NCI-H1417 (cell line): ENCODE data around the gene MRPS6.

Experiments
- DNase-seq, 3 experiments: peaks; one replicate each; lab custom pipeline; 2025; lab: John Stamatoyannopoulos, UW

Gene MRPS6

GRCh38 chr21:34100337-34100736 lies 27.0 kb downstream of the MRPS6 start:
- no peak for DNase-seq

DNA sequence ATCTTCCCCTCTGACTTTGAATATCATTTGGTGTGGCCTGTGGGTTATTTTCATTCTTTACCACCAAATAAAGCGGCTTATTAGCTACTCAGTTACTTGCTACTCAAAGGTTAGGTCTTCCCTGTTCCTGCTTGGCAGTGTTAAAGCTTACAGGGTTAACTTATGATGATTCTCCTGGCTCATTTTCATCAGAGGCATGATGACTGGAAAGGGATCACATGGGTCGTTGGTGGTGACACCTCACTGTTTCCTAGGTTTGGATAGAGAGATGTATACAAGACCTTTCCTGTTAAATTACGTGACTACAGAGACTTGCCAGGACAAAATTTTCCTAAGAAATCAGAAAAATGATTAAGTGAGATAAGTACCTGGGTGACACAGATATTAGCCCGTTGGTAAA lies 27.4 kb downstream of the MRPS6 start:
- DNase-seq = no peak

DNA sequence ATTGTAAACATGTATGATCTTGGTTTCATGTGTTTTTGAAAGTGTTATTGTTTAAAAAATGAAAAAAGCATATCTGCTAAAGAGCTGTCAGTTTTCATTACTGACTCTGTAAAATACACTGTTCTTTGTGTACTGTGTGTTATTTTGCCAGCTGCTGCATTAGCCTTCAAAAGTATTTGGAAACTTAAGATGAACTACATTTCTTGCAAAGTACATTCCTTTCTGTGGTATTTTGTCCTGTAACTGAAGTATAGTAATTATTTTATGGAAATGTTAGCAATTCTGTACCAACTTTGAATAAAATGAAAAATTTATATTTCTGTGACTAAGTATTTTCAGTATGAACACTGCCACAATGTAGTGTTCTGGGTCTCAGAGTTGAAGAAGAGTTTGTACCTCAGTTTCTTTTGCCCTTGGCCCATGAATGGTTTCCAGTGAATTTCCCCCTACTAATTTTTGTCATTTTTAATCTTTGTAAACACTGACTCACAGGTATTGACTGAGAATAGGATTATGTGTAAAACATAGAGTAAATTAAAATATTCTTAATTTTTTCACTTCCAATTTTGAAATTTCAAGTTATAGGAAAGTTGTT lies 32.7 kb downstream of the MRPS6 start:
- DNase-seq = no peak

GRCh38 chr21:34107606-34108005 lies 34.2 kb downstream of the MRPS6 start:
- no peak for DNase-seq

- no peak for DNase-seq
Measured at GRCh38 chr21:34109075-34109474, 35.7 kb downstream of the MRPS6 start.

- no peak for DNase-seq
Measured at GRCh38 chr21:34110594-34111202, 37.3 kb downstream of the MRPS6 start.

DNA sequence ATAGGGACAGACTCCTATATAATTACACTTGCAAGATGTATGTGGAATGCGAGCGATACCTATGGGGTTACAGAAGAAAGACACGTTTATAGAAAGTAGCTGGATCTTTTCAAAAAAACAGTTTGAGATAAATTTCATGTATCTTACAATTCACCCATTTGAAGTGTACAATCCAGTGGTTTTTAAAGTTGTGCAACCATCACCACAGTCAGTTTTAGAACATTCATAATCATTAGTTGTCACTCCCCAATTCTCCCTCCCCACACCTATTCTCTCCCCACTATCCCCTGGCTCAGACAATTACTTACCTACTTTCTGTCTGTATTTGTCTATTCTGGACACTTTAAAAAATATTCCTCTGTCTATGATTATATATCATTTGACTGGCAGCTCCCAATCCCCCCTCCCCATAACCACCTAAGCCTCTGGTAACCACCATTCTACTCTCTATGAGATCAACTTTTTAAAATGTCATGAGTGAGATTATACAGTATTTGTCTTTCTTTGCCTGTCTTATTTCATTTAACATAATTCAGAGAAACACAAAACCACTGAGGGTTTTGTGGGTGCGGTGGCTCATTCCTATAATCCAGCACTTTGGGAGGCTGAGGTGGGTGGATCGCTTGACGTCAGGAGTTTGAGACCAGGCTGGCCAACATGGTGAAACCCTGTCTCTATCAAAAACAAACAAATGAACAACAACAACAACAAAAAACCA lies 39.1 kb downstream of the MRPS6 start:
- no peak for DNase-seq

DNA sequence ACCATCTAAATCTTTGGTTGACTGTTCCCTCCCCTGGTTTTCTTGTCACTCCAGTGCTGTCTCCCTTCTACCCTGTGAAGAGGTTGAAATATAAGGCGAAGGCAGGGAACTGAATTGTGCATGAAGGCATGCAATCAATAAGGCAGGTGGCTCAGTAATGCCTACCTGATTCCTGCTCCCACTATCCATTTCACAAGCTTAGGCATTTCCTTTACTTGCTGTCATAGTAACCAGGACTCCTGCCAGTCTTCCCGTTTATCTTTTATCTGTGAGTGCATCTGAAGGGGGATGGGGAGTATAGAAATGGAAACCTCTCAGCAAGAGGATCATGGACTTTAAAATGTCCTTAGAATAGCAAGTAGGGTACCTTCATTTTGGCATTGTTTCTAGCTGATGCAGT lies 40.5 kb downstream of the MRPS6 start:
- peak in 2 of 3 experiments; percentile 37 to 44 for DNase-seq

- DNase-seq = no peak
Measured at GRCh38 chr21:34115160-34115559, 41.8 kb downstream of the MRPS6 start.

DNA sequence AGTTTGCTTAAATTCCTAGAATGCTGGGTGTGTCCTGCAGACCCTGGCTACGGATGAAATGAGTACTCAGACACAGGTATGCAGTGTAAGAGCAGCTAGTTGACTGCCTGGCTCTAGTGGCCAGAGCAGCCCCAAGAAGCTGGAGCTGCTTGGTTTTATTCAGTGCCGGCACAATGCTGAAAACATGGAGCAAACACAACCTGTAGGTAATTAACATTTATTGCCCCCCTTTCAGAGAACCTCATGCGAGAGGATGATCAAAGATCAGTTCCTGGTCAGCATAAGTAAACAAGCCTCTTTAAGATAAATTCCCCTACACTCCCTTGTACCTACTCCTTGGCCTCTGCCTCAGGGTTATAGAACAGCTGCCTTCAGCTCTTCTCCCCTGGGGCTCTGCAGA lies 43.2 kb downstream of the MRPS6 start:
- no peak for DNase-seq

- no peak for DNase-seq
Measured at GRCh38 chr21:34120867-34121266, 47.5 kb downstream of the MRPS6 start.

DNA sequence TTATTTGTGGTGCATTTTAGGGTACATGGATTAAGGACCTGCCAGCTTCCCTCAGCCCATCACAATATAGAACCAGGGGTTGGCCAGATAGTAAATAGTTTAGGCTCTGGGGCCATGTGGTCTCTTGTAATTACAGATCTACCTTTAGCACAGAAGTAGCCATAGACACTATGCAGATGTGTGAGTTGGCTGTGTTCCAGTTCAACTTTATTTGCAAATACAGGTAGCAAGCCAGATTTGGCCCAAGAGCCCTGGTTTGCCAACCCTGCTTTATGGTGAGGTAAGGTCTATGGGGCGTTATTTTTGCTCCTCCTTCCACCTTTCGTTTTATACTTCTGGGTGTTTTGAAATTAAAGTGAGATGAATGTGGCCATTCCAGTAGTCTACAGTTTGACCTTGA lies 48.7 kb downstream of the MRPS6 start:
- peak in 1 of 3 experiments; percentile 42 for DNase-seq

DNA sequence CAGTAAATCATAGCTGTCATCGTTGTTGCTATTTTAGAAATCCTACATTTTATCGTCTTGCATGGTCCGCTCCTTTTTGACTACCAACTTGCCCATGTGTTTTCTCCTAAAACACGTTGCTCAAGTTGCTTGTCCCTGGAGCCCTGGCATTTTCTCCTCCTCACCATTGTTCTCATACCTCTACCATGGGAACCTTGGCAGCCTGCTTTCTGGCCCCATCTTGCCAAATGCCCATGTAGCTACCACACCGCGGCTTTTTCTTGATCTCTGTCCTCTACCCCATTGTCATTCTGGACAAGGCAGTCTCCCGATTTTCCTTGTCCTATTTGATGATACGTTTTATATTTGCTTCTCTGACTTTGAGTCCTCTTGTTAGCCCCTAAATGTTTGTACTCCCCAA lies 50.2 kb downstream of the MRPS6 start:
- no peak for DNase-seq

- peak; percentile 22 to 86 (median 59) for DNase-seq
Measured at GRCh38 chr21:34126269-34126668, 52.9 kb downstream of the MRPS6 start.

- no peak for DNase-seq
Measured at GRCh38 chr21:34126691-34127090, 53.3 kb downstream of the MRPS6 start.

DNA sequence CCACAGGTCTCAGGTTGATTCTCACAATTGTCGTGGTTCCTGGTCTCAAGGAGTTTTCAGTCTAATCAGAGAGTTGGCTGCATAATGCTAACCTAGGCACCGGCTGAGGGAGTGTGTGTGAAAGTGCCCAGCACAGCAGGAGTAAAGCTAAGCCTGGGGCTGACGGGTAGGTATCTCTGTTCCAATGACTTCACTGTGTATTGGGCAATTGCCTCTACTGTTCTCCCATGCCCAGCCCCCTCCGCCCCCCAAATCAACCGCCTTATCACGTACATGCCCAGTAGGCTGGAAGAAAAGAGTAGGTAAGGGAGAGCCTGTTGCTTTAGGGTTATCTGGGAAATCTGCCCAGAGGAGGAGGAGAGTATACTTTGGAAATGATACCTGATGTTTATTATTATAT lies 54.7 kb downstream of the MRPS6 start:
- no peak for DNase-seq

GRCh38 chr21:34128674-34129038 lies 55.3 kb downstream of the MRPS6 start:
- DNase-seq = no peak

DNA sequence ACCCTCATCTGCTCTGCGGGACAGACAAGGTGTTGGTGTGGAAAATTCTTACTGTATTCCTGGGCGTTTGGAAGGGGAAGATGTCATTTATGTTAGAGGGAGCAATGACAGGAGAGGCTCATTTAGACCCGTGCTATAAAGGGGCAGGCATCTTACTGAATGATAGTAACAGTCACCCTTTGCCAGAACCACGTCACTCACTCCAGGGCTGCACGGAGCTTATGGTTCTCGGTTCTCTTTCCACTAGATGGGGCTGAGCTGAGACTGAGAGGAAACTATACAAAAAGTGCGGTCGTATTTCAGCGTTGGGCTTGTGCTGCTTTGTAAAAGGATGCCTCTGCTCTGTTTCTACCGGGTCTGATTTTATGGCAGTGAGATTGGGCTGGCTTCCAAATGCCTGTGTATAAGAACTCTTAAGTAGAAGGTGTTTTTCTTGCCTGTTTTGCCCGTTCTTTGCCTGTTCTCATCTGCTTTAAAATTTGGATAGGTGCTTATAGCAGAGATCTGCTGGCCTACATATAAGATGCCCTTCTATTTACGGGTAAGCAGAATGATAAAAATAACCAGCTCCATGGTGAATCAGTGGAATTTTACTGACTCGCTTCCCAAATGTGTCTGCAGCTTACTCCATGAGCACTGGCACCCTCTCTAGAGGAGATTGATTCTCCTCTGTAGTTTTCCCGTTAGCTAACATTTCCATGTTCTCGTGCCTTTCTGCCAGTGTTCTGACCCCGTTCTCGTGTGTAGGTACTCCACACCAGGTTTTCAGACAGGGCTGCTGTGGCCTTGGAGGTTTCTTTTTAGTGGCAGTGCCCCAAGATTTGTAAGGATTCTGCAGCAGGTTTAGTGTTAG lies 55.9 kb downstream of the MRPS6 start:
- peak; percentile 37 to 58 (median 53) for DNase-seq

- DNase-seq = peak; percentile 60 to 80 (median 78)
Measured at GRCh38 chr21:34129901-34130715, 56.7 kb downstream of the MRPS6 start.

DNA sequence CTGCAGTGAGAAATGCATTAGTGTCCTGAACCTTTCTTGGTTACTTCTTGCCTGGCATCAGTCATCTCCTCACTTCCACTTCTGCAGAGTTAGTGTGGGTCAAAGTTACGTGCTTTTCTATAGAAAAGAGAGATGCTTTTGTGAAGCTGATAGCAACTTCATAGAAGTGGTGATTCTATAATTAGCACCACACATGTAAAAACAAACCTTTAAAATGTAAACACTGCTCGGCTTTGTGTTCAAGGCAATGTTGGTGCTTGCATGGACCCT lies 57.3 kb downstream of the MRPS6 start:
- no peak for DNase-seq

DNA sequence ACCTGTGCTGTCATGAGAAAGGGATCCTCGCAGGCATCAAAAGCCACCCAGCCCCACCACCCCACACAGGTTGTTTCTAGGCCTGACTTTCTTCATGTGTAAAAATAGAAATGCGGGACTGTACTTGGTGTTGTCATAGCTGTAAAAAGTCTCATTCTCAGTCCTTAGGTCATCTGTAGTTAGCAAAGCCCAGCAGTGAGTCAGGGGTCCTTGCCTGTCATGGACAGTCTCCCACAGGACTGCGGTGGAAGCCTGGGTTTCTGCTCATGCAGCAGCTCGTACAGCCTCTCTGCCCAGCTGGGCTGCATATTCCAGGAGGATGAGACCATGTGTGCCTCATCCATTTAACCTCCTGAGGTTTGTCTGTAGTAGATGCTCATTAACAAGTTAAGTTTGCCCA lies 58.2 kb downstream of the MRPS6 start:
- no peak for DNase-seq

GRCh38 chr21:34132202-34132601 lies 58.8 kb downstream of the MRPS6 start:
- no peak for DNase-seq
